Activated CD4-positive, alpha-beta T cell treated with anti-CD3 and anti-CD28 coated beads, Interleukin-2, amount 50 U/mL, for 1 hour (primary cell): ENCODE data around the gene SMURF1.

Source experiments
- DNase-seq: peaks from one replicate; pipeline ENCODE4 v3.0.0-alpha.2; 2020

Gene SMURF1

DNA sequence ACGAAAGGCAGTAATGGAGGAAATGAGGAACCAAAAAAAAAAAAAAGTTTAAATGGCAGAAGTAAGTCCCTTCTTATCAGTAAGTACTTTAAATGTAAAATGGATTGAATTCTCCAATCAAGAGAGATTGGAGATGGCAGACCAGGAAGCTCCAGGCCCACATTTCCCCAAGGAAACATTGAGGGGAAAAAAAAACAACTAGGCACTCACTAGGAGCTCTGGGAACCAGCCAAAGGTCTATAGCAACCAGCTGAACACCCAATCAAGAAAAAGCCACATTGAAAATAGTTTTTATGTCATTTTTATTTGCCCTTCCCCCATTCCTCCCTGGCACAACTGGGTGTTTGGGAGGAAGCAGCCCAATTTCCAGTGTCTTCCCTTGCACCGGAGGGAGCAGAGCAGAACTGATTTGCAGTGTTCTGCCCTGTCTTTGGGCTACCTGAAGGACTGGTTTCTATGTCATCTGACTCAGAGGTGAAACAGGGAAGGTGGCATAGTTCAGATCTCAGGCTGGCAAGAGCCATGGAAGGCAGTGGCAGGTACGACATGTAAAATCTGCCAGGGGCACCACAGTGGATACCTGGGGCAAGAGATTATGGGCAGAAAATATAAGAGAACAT lies 121.9 kb downstream of the SMURF1 start:
- no peak for DNase-seq

GRCh38 chr7:99020413-99020715 lies 123.5 kb downstream of the SMURF1 start:
- DNase-seq, result no peak

DNA sequence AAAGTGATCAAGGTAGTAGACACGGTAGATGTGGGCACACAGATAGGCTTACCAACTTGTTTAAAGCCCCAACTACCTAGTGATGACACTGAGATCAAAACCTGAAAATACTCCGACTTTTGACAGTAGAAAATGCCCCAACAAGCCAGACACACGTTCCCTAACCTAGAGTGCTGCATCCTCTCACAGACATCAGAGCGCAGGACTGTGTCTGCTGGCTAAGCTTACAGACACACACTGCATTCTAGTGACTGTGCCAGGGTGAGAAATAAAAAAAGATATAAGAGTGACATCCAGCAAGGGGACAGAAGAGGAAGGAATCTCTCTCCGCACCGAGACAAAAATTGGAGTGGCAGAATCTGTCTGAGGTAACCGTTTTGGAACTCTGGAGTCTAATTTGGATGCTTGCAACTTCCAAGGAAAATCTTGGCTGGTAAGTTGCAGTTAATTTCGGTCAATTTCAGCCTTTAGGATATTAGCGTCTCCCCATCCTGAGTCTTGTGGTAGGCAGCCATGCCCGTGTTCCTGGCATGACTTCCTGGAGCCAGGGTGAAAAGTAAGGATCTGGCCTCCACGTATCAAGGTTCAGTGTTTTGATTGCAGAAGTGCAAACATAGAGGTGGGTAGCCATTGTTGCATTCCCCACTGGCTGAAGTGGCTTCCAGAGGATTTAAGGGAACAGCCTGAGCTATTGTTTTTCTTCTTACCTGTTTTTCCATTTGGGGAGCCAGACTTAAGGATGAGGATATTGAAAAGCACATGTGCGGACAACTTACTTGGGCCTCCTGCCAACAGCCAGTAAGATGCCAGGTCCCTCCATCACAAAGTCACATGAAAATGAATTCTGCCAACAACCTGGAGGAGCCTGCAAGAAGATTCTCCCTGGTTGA lies 124.1 kb downstream of the SMURF1 start:
- no peak for DNase-seq

DNA sequence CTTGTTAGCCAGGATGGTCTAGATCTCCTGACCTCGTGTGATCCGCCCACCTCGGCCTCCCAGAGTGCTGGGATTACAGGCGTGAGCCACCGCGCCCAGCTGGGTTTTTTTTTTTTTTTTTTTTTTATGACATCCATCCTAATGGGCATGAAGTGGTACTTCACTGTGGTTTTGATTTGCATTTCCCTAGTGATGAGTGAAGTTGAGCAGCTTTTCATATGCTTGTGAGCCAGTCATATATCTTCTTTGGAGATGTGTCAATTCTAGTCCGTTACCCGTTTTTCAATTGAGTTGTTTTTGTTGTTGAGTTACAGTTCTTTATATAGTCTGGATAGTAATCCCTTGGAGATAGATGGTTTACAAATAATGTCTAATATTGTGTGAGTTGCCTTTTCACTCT lies 127.7 kb downstream of the SMURF1 start:
- no peak for DNase-seq

DNA sequence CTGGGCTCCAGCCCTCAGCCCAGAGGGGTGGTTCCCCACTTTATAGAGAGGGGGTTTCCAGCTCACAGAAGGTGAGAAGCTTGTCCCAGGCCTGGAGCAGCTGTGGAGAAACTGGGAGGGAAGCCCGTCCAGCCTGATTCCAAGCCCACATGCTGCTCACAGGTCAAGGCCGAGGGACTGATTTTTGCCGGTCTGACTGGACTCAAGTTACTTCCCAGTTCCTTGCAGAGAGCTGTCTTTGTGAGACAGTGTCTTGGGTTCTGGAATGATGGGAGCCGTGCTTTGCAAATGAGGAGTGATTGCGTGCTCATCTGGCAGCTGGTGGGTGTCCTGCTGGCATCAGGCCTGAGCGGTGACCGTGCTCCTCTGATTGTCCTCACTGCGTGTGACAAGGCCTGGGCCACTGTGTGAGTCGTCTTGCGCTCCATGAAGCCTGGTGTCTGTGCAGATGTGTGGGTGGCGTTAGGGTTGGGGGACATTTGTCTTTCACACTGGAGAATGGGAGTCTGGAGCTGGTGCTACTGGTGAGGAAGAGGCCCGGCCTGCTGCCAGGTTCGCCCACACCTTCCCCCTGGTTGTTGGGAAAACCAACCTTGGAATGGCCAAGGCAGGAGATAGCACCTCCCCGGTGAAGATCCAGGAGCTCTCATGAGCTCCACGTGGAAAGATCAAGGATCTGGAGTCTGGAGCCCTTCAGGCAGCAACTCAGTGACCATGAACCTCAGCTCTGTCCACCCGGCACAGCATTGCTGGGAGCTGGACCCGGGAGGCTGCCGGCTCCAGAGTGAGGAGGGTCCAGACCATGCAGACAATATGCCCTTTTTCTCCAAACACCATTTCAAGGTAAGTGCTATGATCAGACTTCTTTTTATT lies 129.6 kb downstream of the SMURF1 start:
- DNase-seq, result no peak

DNA sequence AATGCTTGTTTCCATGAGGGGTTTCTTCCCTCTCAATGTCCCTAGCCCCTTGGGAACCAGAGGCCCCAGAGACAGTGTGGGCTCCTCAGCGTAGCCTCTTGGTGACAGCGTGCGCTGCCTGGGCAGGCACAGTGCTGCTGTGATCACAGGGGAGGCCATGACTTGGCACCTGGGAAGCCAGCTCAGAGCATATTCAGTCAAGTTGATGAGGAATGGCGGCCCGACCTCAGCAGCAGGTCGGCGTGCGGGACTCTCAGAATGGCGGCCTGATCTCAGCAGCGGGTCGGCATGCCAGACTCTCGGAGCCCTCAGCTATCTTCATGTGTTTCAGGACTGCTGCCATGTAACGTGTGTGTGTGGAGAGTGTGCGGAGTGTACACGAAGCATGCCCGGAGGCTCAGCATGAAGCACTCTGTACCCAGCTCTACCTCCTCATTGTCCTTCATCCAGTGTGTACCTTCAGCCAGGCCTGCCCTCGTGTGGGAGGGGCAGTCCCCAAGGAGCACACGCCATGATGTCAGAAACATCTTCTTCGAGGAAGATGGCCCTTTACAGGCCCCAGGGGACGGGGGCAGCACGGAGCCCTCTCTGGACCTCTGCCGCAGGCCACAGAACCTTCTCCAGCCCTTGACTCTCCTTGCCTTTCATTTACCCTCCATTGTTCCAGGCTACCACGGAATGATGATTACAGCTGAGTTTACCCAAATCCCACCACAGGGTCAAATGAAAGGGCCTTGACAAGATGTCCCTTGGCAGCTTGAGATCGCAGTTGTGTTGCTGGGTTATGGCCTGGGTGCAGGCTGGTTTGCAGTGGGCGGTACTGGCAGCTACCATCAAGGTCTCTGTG lies 130.4 kb downstream of the SMURF1 start:
- no peak for DNase-seq

DNA sequence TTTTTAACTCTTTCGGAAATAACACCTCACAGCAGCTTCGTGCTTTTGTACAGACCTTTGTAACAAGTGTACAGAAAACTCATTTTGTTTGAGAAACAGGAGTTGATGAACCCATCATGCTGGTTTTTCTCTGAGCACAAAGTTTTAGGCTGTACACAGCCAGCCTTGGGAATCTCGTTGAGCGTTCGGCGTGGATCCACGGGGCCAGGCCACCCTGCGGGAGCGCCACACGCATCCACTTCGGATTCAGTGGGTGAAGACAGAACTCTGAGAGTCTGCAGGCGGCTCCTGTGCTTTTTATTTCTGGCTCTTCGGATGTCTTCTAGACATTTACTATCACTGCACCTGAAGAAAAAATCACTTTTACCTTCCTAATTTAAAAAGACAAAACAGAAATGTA lies 131.2 kb downstream of the SMURF1 start:
- no peak for DNase-seq

- DNase-seq, result no peak
Measured at GRCh38 chr7:99011706-99012404, 132.1 kb downstream of the SMURF1 start.

DNA sequence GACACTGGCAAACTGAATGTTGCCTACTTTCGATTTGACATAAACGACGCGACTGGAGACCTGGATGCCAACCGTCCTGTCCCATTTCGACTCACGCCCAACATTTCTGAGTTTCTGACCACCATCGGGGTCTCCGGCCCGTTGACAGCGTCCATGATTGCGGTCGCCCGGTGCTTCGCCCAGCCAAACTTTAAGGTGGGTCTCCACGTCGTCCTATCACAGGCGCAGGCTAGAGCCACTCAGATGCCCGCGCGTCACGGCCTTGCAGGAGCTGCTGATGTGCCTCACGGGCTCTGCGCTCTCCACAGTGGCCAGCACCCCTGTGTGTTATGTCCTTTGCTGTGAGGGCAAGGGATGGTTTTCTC lies 132.6 kb downstream of the SMURF1 start:
- no peak for DNase-seq

DNA sequence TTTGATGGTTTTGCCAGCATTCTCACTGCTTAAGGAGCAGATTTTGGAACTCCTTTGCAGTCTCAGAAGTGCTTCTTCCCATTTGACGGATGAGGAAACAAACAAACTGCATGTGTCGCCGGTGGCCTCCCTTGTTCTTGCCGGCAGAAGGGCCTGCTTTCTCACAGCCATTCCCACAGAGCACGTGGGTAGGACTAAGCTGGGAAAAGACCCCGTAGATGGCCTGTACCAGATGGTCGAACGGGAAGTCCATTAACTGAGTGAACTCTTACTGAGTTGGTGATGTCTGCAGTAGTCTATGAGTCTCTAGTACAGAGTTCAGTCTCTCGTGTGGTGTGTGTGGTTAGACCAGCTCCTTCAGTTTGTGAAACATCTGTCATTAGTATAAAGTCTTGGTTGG lies 133.6 kb downstream of the SMURF1 start:
- no peak for DNase-seq

- DNase-seq, result no peak
Measured at GRCh38 chr7:99008921-99009530, 134.9 kb downstream of the SMURF1 start.

DNA sequence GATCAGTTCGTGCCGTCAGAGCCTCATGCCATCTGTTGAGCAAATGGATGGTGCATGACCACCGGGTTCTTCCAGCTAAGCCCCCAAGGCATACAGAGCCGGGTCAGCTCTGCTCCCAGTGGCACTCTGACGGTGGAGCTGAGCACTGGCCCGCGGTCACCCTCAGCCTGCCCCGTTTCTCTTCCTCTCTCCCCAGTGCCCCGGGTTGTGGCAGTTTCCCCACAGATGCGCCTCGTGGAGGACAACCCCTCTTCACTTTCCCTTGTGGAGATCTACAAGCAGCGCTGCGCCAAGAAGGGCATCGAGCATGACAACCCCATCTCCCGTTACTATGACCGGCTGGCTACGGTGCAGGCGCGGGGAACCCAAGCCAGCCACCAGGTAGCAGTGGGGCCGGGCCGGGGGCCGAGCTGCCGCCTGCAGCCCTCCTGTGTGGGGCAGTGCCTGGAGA lies 135.7 kb downstream of the SMURF1 start:
- DNase-seq, result no peak

- no peak for DNase-seq
Measured at GRCh38 chr7:99006739-99007424, 137.0 kb downstream of the SMURF1 start.

GRCh38 chr7:99005776-99006175 lies 138.1 kb downstream of the SMURF1 start:
- no peak for DNase-seq

GRCh38 chr7:99004781-99005500 lies 139.0 kb downstream of the SMURF1 start:
- no peak for DNase-seq

- DNase-seq, result no peak
Measured at GRCh38 chr7:99004216-99004615, 139.7 kb downstream of the SMURF1 start.

DNA sequence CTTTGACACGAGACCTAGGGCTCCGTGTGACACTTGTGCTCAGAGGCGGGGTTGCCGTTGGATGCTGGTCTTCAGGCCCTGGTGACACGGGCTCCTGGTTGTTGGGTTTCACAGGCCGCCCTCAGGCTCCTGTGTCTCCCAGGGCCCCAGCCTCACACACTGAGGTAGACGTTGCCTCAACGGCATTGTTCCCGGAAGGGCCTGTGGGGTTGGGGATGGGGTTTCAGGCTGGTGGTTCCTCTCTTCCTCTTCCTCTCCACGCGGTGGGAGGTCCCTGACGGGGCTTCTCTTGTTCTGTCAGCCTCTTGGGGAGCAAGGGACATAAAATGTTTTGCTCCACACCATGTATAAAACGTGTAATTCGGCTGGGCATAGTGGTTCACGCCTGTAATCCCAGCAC lies 140.5 kb downstream of the SMURF1 start:
- DNase-seq, result no peak

GRCh38 chr7:99002827-99003212 lies 141.1 kb downstream of the SMURF1 start:
- DNase-seq, result no peak

DNA sequence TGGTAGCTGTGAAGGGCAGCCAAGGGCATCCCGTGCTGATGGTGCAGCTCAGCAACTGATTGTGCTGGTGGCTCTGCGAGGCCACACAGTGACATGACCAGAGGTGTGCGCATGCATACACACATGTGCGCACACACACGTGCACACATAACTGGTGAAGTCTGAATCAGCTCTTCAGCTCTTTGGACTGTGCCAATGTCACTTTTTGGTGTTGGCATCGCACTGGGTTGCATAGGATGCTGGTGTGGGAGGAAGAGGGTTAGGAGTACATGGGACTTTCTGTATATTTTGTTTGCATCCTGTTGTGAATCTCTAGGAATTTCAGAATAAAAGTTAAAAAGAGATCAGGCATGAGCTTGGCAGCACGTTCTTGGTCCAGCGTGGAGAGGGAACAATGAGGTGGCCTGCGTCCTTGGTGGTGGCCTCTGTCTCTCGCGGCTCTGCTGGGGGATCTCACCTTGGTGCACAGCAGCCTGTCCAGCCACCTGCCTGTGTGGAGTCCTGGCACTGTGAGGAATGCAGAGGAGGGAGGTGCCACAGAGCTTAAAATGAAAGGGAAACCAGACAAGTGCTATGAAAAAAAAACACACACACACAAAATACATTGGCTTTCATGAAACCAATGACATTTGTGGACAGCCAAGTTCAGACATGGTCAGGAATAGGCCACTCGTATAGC lies 141.6 kb downstream of the SMURF1 start:
- no peak for DNase-seq
